GM19099 (cell line): ENCODE measurements around the gene CTSO.

ENCODE experiments used
- POLR2A ChIP-seq: IDR thresholded peaks from 3 replicates; pipeline ENCODE4 v1.6.1; 2011; ENCODE audit warnings: low read depth; ENCODE audit not compliant: insufficient read length; ENCODE audit errors: extremely low read depth

The CTSO gene

DNA sequence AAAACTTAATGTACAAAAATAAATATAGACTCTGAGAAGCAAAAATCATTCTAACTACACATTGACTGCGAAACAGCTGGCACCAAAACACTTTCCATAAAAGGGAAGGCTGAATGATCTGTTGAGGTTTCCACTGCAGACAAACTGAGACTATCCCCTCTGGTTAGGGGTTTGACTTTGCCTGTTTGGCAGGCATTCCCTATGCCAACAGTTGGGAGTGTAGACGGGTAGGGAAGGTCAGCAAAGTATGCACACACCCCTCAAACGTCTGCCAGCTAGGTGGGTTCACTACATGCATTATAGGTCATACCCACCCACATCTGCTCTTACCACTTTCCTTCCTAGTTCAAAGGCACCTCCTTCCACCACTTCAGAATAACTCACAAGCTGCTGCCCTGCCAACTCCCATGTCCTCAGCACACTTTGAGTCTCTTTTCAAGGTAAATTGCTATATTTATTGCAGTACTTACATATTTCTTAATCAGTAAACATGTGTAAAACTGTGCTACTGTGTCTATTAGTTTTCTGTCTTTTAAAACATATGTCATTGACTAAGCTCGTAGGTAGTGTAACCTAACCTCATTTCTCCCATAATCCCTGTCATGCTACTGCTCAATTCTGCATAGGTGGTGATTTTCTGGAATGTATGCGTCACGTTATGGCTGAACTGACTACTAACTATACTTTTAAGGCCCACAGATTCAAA lies 12.4 kb downstream of the CTSO start:
- no peak for TF ChIP-seq POLR2A

DNA sequence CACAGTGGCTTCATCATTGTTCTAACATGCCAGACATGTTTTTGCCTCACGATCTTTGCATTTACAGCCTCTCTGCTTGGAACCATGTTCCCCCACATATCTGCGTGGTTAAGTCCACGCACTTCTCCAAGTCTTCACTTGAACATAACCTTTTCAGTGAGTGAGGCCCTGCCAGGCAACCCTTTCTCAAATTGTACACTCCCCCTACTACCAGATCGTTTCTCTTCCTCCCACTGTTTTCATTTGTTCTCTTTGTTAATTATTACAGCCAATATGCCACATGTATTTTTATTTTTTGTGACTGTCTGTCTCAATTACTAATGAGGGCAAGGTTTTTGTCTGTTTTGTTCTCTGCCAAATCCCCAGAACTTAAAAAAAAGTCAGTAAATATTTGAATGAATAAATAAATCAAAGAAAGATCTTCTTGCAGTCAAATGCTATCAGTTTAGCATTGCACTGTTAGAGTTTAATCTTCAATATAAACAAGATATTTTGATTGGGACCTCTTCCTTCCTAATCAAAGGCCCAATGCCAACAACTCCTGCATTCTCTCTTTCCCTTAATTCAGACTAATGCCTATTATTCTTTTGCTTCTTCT lies 18.2 kb downstream of the CTSO start:
- TF ChIP-seq POLR2A = no peak

DNA sequence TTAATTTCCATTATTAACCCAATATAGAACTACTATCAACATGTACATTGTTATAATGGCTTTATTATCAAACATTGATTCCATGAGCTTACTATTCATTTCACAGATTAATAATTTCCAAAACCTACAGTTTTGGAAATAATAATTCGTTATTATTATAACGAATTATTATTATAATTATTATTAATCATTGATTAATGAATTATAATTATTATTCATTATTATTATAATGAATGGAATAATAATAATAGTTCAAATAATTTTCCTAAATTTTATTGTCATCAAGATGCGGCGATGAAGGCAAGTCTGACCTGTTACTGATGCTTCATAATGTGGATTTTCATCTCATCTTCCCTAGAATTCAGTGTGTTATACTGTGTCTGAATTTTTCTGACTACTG lies 22.0 kb downstream of the CTSO start:
- TF ChIP-seq POLR2A = no peak

DNA sequence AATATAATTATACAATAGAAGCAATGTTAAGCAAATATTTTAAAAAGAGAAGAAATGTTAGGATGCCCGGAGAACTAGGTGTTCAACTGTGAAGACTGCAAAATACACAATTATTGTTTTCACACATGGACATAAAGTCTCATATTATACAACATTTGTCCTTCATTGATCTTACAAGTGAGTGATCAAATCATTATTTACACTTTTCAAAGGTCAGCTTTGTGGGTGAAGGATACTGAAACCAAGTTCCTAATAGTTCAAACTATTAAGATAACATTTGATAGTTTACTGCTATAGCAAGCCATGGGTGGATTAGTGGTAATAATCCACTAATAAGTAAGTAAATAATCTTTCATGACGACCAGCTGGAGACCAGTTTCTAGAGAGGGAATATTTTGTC lies 23.3 kb downstream of the CTSO start:
- no peak for TF ChIP-seq POLR2A

DNA sequence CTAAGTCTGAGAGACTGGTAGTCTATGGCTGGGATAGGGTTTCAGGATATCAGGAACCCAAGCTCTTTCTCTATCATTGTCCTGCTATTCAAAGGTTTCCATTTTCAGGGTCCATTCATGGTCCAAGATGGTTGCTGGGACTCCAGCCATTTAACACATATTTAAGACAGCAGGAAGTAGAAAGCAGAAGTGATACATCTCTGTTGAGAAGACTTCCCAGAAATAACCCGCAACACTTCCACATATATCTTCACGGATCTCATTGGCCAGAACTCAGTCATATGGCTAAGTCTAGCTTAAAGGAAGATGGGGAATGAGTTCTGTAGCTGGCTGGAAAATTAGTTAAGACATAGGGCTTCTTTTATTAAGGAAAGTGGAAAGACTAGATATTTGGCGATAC lies 23.8 kb downstream of the CTSO start:
- TF ChIP-seq POLR2A = no peak

DNA sequence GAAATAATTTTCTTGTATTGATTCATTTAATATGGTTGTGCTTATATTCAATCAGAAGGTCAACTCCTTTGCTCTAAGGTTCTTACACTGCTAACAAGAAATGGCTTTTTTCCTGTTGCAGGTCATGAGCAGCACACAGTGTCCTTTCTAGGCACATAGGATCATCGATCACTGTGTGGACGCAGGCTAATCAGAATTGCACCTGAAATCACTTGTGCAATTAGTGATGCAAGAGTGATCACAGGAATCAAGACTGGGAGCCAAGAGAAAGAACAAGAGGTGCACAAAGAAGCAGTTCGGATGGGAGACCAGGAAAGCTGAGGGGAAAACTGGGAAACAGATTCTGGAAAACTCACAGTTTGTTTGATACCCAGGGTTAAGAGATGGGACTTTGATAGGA lies 29.0 kb downstream of the CTSO start:
- no peak for TF ChIP-seq POLR2A

DNA sequence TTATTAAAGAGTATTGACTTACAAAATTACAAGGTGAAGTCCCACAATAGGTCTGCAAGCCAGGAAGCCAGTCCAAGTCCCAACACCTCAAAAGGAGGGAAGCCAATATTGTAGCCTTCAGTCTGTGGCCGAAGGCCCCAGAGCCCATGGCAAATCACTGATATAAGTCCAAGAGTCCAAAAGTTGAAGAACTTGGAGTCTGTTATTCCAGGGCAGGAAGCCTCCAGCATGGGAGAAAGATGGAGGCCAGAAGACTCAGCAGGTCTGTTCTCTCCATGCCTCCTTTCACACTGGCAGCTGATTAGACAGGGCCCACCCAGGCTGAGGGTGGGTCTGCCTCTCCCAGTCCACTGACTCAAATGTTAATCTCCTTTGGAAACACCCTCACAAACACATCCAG lies 32.1 kb downstream of the CTSO start:
- TF ChIP-seq POLR2A = no peak

DNA sequence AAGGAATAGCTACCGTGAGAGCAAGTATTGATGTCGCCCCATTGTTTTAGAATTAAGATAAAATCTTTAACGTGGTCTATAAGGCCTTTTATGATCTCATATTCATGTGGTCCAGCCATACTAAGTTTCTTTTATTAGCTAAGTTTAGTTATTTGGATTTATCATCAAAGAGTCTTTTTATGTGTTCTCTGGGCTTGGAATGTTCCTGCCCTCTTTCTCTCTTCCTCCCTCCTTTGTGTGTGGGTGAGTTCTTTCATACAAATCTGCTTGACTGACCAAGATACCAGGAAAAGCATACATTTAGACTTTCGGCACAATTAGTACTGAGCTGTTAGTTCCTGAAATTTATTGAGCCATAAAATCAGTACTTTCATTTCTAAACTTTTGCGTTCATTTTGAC lies 38.9 kb downstream of the CTSO start:
- TF ChIP-seq POLR2A = no peak

DNA sequence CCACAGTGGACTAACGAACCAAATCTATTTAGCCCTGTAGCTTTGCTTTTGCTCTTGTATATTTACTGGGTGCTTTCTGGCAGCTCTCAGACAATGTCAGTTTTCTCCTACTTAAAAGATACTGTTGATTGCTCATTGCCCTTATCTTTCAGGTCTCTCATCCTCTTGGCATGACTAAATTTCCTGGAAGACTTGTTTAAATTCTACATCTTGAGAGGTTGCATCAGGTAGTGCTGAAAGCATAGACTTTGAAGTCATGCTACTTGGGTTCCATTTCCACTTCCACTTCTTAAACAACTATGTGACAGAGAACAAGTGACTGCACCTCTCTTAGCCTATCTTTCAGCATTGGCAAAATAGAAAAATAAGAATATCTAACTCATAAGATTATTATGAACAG lies 41.8 kb downstream of the CTSO start:
- no peak for TF ChIP-seq POLR2A

DNA sequence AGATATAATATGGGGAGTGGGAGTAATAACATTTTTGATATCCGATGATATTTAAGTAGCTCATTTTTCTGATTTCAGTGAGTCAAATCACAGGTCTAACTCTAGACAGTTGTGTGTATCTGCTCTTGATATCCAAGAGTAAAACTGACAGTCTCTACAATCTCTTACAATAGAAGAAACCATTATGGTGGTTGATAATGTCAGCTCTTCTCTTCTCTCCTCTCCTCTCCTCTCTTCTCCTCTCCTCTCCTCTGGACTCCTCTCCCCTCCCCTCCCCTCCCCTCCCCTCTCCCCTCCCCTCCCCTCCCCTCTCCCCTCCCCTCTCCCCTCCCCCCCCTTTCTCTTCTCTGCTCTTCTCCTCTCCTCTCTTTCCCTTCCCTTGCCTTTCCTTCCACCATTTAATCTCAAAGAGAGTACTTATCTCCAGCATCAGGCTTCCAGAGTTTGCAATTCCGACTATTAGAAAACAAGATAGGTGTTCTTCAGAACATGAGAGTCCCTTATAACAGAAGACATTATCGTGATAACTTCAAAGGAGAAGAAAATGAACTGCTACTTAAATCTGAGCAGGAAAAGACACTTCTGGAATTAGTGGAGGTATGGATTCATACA lies 43.9 kb downstream of the CTSO start:
- TF ChIP-seq POLR2A = no peak

DNA sequence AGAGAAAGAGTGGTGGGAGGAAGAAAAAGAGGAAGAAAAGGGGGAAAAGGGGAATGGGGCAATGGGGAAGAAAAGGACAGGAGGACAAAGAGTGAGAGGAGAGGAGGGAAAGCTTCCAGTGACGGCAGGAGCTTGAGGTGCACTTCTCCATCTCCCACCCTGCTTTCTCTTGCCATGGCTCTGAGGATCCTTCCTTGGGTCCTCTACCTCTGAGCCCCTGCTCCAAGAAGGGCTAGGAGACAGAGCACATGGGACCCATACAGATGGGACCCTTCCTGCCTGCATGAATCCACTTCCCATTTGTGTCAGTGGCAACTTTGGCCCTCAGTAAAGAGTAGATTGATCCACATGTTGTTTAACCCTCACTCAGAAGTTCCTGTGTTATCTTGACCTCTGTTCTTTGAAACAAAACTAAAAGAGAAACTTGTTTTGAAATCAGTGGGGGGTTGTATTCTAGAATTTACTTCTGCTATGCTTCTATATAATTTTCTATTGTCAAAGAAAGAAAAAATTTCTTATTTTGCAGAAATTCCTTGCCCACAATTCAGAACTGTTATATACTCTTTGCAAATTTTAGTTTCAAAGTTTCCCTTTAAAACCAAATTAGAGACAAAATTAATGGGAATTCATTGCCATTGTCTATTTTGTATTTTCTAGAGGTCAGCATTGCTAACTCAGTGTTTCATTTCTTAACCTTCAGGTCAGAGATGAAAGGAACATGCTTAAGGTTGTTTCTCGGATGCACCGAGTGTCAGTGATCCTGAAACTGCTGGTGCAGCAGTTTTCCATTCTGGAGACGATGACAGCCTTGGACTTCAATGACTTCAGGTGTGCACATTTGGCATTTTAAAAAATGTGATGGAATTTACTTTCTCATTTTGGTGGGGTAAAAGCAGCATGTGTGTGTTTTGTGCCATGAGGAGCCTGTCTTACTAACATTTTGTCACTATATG lies 45.2 kb downstream of the CTSO start:
- no peak for TF ChIP-seq POLR2A

DNA sequence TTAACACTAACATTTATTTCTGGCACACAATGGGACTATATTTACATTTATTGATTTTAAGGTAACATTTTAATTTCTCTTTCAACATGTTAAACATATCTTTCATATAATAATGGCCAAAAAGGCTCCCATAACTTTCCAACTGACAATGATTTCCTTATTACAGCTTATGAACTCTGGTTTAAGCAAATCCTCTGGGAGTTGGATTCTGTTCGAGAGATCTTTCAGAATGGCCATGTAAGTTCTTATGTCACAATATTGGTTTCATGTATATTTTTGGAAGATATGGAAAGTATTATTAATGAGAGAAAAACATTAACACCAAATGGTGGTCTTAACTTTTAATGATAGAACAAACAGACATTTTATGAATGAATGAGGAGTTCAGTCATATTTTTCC lies 46.1 kb downstream of the CTSO start:
- no peak for TF ChIP-seq POLR2A

DNA sequence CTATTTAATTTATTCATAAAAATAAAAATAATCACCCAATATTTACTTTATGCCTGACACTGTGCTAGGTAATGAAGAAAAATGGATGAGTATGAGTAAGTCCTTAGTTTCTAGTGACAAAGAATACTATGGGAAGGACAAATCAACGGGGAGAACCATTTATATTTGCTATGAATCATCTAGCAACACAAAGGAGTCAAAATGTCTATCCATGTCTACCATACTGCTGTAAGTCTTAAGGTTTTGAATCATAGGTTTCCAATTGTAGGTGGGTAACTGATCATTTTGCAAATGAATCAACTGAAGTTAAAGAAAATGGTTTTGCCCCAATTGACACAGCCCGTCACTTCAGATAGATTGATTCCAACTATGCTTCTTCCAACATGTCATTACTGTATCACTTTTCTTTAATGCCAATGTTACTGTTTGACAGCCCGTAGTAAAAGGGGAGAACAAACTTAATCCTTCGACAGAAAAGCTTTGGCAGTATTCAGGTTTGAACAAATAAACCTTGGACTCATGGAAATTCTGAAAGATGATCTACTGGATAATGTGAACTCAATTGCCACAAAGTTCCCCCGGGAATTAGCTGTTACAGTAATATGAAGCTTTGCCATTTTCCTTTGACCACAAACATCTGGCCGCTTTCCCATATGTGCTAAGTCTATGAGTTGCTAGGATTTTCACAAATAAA lies 47.0 kb downstream of the CTSO start:
- no peak for TF ChIP-seq POLR2A

DNA sequence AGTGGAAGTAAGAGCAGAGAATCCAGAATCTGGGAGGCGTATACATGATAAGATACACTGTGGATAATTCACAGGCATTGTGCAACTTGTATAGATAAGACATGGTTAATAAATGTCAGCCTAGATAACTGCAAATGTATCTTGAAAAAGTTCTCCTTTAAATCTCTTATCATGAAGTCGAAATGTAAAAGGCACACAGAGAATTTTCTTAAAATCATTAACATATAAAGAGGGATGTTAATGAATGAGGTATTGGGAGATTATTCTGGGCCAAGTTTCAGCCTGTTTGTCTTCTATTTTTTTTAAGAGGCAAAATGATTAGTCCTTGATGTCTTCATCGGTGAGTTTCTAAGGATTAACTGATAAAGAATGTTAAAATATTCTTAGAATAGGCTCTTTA lies 49.3 kb downstream of the CTSO start:
- no peak for TF ChIP-seq POLR2A

DNA sequence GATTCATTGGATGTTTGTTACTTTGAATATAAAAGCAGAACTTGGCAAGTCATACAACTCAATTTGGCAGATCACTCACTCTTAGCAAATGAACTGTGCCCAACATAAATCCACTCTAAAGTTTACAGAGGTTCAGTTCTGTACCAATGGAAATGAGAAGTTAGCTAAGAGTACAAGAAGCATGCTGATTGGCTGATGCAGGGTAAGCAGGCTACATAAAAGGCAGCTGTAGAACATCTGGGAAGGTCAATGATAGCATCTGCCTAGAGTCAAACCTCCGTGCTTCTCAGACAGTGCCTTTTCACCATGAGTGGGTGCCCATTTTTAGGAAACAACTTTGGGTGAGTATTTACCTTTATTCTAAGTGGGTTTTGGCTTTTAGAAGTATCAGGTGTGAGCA lies 50.2 kb downstream of the CTSO start, which contains the start of gene TDO2:
Gene TDO2, plus strand, starts transcription at position 244 of the 400 bp plus-strand sequence. Its CDS starts 63 bp downstream, at position 307.
- TF ChIP-seq POLR2A = no peak
